GM21390 (cell line): ENCODE measurements around the gene NTNG1.

Experiments used
- ATAC-seq: cut with Tn5 transposase; IDR thresholded peaks from one replicate; pipeline ENCODE4 v1.9.1; 2021; ENCODE audit not compliant: unreplicated experiment

The NTNG1 gene

GRCh38 chr1:107449326-107449725, 308.5 kb downstream of the NTNG1 start:
- ATAC-seq: no peak

GRCh38 chr1:107450899-107451664, 310.2 kb downstream of the NTNG1 start:
- peak; percentile 79 for ATAC-seq

- peak; percentile 65 for ATAC-seq
Measured at GRCh38 chr1:107451715-107452114, 310.9 kb downstream of the NTNG1 start.

GRCh38 chr1:107454791-107455190, 314.0 kb downstream of the NTNG1 start:
- ATAC-seq: no peak

- no peak for ATAC-seq
Measured at GRCh38 chr1:107457989-107458388, 317.1 kb downstream of the NTNG1 start.

GRCh38 chr1:107459204-107459904, 318.5 kb downstream of the NTNG1 start:
- peak; percentile 73 for ATAC-seq

GRCh38 chr1:107460035-107460434, 319.2 kb downstream of the NTNG1 start:
- ATAC-seq: peak; percentile 70

- no peak for ATAC-seq
Measured at GRCh38 chr1:107464827-107465226, 324.0 kb downstream of the NTNG1 start.

- ATAC-seq: no peak
Measured at GRCh38 chr1:107467286-107467685, 326.4 kb downstream of the NTNG1 start.

GRCh38 chr1:107467811-107468210, 327.0 kb downstream of the NTNG1 start:
- no peak for ATAC-seq

- no peak for ATAC-seq
Measured at GRCh38 chr1:107473065-107473464, 332.2 kb downstream of the NTNG1 start.

GRCh38 chr1:107474877-107475612, 334.2 kb downstream of the NTNG1 start:
- peak; percentile 83 for ATAC-seq

- ATAC-seq: no peak
Measured at GRCh38 chr1:107477233-107477632, 336.4 kb downstream of the NTNG1 start.

- ATAC-seq: no peak
Measured at GRCh38 chr1:107479865-107480350, 339.1 kb downstream of the NTNG1 start.

- peak; percentile 79 for ATAC-seq
Measured at GRCh38 chr1:107480548-107481415, 339.9 kb downstream of the NTNG1 start.

GRCh38 chr1:107481756-107482384, 341.0 kb downstream of the NTNG1 start:
- ATAC-seq: no peak

- no peak for ATAC-seq
Measured at GRCh38 chr1:107483949-107484348, 343.1 kb downstream of the NTNG1 start.

- ATAC-seq: no peak
Measured at GRCh38 chr1:107486349-107486748, 345.5 kb downstream of the NTNG1 start.

- no peak for ATAC-seq
Measured at GRCh38 chr1:107487506-107487905, 346.7 kb downstream of the NTNG1 start.

GRCh38 chr1:107491582-107491981, 350.7 kb downstream of the NTNG1 start:
- ATAC-seq: no peak
